ENCODE data around the gene ARRDC3.

ARRDC3 gene

DNA sequence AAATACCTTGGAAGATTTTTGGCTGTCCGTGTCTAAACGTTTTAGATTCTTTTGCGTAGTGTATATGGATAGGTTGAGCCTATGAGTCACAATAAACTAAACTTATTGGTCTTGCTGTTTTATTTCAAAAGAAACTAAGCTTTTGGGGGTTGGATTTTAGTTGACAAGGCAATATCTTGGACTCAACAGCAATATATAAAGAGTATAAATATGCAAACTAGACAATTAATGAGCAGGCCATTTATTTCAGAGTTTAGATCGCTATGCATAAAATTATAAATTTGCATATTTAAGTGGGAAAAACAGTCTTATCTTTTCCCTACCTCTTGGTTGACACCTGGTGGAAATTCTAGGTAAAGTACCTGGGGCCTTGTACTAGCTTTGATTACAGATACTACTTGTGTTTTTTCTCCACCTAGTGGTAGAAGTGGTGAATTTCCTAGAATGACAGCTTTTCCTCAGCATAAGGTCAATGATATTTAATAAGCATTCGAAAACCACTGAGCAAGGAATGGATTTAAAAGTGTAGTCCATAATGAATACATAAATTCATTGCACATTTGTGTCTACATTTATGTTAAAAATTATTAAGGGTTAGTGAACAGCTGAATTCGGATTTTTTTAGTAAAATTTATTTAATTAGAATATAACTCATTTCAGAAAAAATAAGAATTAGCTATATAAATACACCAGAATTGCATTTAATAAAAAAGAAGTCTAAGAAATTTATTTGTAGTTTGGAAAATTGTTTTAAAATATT lies 1.7 kb upstream of the ARRDC3 start:
- DNase-seq (ENCODE audit: low read depth): peak; percentile 12

DNA sequence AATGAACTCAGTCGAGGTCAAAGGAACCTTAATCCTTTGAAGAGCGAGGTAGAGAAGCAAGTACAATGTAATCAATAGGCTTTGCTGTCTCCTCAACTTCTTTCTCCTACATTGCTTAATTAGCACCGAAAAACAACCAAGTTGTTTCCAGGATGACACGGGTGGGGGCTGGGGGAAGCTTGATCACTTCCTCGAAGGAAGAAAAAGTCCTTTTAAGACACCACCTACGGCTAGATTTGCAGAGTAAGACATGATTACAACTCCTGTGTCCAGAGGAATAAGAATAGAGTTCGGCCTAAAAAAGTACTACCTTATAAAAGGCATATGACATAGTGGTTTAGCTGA lies 811 bp upstream of the ARRDC3 start:
- DNase-seq (ENCODE audit: low read depth): no peak

DNA sequence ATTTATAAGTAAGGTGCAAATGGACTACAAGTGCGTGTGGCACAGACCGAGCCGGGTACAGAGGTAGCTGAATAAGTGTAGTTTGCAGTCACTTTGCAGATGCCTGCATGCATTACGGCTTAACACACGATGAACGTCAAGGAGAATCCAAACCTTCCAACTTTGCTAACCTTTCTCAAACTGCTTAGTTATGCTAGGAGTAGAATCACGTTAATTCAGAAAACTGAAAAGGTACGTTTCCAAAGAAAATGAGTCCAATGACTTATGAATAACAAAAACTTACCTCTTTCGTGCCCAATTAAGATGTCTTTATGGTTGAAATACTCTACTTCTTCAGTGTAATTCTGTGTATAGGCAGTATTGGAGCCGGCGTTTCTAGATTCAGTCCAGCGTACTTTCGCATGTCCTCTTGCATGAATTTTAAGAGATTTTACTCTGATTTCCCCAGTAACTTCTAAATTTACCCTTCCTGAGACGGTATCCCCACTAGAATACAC lies 539 bp downstream of the ARRDC3 start:
- no peak for DNase-seq (ENCODE audit: low read depth)

DNA sequence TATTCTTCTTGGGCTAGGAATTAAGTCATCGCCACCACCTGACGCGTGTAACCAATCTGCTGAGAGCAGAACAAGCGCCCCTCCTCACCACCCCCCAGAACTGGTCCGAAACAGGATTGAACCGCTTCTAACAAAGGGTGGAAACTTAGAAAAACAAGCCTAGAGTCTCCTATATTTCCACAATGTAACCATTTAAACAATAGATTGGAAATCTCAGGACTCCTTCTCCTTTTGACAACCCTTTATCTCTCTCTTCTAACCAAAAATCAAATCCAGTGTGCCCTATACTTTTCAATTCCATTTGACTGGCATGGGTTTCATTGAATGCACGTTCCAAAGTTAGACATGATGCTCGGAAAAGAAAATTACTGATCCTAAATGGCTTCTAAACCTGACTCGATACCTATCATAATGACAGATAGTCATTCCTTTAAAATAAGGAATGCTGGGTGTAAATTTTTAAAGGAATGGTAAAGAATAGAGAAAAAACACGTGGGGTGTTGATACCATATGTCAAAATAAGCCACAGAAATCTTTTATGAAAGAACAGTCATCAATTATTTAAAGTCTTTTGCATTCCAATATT lies 1.2 kb downstream of the ARRDC3 start:
- DNase-seq (ENCODE audit: low read depth): peak; percentile 71

DNA sequence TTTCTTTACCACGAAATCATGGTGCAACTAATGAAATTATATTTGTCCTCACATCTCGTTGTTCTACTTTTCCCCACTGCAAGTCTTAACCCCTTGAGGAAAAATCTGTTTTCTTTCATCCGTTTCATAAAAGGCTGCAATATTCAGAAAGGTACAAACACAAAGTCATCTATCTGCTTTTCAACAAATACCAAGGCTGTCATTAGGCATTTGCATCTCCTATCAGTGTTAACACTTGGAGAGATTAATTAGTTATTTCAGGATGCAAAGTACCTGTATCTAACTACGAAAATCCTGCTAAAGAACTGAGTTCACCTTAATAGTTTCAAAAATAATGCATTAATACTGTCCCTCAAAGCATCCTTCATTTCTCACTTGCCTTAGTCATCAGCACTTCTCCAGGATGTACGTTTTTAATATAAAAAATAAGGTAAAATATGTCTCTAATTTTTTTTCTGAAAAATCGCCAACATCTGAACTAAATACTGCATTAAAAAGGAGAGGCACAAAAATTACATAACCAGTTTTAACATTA lies 1.8 kb downstream of the ARRDC3 start:
- DNase-seq (ENCODE audit: low read depth): no peak

DNA sequence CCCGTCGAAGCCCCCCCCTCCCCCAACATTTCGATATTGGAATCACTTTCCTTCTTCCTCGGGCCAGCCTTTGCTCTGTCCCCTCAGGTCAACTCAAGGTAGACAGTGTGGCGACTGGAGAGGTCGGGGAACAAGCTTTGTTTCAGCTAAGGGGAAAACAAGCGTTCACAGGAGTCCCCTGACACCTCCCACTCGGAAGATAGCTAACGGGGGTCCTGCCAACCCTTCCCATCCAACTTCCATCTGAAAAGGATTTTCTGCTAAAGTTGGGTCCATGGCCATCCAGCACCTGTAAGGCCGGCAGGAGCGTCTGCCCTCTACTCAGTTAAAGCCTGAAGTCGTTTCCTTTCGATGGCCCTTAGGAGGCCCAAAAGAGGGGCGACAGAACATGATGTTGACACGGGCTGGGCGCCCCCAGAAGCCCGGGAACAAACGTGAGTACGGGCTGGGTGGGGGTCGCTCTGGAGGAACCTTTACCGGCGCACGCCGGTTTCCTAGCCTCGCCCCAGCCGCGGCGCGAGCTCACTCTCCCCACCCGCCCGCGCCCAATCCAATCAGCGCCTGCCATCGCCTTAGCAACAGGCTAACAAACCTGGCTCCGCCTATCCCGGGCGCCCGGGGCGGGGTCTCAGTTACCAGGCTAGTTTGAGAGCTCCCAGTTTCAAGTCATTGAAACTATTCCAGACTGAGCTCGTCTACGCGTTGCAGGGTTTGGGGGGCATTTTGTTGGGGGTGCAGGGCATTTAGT lies 2.5 kb downstream of the ARRDC3 start:
- peak; percentile 97 for DNase-seq (ENCODE audit: low read depth)

DNA sequence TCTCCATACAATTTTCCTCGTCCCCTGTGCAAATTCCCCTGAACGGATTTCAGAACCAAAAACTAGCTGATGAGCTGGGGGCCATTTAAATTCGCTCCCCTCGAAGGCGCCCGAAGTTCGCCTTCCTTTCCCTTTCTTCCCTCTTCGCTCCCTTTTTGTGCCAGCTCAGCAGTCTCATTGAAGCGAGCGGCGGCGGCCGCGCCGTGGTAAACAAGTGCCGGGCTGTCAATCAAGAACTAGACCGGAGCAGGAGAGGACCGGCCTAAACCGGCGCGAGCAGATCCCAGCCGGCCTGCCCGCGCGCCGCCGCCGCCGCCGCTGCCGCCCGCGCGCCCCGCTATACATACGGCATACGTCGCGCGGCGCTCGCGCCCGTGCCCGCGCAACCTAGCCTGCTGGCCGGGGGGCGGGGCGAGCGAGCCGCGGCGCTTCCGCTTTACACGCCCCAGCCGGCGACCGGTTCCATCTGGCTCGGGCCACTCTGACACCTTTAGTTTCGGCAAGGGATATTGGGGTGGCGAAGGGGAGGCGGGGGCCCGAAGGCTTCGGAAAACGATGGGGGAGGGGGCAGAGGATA lies 3.1 kb downstream of the ARRDC3 start:
- peak; percentile 90 for DNase-seq (ENCODE audit: low read depth)

DNA sequence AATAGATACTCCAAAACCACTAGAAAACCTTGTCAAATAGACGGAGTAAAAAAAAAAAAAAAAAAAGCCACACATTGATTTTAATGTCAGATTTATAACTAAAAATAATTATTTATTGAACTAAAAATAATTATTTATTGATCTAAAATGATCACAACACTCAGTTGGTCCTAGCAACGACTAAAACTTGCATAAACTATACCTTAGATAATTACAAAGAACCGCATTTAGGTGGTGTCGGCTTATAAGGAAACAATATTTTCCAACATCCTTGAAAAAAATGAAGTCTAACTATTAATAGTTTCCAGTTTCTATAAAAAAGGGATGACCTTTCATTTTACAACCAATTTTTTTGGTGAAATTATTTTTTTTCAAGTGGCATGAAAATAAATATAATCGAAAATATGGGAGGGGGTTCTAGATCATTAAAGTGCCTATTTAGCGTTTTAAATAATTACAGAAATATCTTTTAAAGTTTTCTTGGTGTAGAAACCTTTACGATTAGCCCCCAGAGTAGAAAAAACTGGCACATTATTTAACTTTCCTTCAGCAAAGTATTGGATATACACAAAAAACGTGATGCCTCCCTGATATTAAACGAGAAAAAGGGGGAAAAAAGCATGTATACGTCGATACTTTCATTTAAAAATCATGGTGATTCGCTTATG lies 3.7 kb downstream of the ARRDC3 start:
- no peak for DNase-seq (ENCODE audit: low read depth)

DNA sequence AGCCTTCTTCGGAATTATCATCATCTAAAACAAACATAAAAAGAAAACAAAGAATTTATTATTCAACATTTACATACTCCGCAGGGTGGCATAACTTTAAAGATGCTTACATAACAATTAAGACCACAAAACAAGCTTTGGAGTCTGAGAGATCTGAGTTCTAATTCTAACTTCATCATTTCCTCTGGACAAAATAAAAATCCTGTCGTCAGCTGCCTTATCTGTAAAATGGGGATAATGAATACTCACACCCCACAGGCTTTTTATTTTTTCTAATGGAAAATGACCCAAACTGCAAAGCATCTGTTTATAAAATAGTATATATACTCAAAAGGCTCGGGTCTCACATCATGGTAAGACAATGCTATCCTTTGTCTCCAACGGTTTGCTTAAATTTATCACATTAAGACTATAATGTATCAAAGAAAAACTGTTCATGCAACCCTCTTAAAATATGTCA lies 4.3 kb downstream of the ARRDC3 start:
- no peak for DNase-seq (ENCODE audit: low read depth)

DNA sequence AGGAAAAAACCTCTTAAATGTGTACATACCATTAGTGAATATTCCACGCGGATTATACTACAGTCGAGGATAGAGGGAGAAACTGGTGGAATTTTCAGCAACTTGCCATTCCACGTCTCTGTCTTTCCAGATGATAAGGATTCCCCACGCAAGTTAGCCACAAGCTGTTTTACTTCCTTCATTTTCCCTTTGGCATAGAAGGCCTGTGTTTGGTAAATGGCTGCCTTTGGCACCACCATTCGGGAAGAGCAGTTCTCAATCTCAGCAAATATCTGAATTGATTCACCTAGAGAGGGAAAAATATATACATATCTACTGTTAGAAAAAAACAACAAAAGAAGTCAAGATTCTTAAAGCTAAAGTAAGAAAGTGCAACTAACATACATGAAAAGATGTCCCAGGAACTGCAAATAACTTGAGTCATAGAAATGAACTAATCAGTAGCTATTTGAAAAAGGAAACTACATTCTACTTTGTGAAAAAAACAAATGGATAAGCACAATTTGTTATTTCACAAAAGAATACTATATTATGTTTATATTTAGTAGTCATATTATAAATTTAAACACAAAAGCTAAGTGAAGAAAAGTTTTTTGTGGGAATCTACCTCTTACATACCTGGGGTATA lies 8.1 kb downstream of the ARRDC3 start:
- no peak for DNase-seq (ENCODE audit: low read depth)

DNA sequence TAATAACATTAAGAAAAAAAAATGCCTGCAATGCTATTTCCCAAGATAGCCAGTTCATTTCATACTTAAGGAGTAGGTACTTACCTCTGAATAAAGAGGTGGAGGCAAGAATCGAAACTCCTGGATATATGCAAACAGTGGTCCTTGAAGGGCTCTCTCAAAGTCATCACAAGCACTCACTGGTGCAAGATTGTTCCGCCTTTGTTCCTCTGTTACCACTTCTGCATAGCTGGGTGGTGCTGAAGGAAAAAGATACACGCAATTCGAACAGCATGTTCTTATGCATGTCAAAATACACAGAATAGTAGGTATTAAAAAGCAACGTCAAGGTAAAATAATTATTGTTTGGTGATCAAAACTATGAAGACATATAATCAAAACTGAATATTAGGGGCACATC lies 9.5 kb downstream of the ARRDC3 start:
- no peak for DNase-seq (ENCODE audit: low read depth)

DNA sequence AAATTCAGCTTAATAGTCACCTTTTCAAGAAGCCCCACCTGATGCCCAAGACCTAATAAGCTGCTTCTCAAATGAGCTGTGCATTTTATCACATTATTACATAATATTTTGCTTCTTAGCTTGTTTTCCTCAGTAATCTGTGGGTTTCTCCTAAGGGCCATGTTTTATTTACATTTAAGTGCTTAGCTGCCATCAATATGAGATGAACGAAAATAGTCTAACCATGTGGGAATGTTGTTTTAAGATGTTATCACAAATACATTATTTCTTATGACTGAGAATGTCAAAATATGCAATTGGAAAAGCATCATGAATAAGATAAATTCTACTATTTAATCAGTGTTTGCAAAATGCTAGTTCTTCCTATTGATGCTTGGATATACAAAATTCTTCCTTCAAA lies 10.1 kb downstream of the ARRDC3 start:
- no peak for DNase-seq (ENCODE audit: low read depth)

DNA sequence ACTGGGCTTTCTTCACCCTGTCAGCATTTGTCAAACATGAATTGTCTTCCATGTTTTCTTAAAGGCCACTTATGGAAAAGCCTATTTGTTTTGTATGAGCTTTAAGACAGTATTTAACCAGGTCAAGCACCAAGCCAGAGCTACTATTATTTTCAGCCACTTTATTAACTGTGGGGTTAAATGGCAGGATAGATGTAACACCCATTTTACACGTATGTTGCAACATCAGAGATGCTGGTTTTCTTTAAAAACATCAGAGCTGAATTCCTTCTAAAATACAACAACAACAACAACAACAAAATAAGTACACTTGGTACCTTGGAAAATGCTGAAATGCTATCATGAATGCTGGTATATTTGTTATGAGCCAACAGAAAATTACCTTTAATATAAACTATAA lies 13.6 kb downstream of the ARRDC3 start:
- no peak for DNase-seq (ENCODE audit: low read depth)

DNA sequence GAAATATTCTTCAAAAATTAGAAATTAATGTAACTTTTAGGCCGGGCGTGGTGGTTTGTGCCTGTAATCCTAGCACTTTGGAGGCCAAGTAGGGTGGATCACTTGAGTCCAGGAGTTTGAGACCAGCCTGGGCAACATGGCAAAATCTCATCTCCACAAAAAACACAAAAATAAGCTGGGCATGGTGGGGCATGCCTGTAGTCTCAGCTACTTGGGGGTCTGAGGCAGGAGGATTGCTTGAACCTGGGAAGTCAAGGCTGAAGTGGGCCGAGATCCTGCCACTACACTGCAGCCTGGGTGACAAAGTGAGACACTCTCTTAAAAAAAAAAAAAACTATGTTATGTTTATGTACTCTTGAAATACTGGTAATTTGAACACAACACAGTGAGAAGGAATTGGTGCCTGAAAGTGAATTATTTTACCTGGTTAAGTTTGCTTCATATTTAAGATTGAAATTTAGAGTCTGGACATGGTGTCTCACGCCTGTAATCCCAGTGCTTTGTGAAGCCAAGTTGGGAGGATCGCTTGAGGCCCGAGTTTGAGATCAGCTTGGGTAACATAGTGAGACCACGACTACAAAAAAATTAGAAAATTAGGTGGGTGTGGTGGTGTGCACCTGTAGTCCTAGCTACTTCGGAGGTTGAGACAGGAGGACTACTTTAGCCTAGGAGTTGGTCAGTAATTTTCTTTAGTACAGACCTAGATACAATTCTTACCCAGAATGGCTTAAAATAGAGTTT lies 15.0 kb downstream of the ARRDC3 start:
- DNase-seq (ENCODE audit: low read depth): no peak

DNA sequence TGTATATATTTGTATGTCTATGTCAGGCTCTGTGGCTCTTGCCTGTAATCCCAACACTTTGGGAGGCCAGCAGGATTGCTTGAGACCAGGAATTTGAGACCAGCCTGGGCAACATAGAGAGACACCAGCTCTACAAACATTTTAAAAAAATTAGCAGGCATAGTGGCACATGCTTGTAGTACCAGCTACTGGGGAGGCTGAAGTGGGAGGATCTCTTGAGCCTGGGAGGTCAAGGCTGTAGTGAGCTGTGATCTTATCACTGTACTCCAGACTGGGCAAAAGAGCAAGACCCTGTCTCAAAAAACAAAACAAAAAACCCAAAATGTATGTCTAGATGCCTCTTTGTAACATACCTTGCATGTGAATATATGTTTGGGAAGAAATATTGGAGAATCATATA lies 15.8 kb downstream of the ARRDC3 start:
- DNase-seq (ENCODE audit: low read depth): no peak

DNA sequence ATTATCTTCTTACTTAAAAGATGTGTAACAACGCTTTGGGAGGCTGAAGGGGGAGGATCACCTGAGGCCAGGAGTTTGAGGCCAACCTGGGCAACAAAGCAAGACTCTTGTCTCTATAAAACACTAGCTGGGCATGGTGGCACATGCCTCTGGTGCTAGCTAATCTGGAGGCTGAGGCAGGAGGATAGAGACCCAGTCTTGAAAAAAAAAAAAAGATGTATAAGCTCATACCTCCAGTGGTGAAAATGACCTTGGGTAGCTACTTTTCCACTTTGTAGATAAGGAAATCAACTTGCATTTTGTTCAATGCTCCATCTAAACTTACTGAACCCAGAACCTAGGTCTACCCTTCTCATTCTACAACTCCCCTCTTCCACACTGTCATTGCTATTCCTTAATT lies 16.6 kb downstream of the ARRDC3 start:
- DNase-seq (ENCODE audit: low read depth): no peak

DNA sequence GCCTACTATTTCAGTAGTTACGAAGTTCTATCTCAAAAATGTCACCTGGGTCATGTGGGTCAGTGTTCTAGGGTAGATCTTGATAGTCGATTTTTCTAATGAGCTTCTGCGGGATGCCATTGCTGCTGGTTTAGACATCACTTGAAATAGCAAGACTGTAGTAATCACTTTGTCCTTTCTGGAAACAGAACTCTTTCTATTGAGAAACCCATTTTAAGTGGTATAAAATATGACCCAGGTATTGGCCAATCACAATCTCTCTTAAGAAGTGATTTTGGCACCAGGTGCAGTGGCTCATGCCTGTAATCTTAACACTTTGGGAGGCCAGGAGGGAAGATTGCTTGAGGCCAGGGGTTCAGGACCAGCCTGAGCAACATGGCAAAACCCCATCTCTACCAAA lies 17.6 kb downstream of the ARRDC3 start:
- no peak for DNase-seq (ENCODE audit: low read depth)

DNA sequence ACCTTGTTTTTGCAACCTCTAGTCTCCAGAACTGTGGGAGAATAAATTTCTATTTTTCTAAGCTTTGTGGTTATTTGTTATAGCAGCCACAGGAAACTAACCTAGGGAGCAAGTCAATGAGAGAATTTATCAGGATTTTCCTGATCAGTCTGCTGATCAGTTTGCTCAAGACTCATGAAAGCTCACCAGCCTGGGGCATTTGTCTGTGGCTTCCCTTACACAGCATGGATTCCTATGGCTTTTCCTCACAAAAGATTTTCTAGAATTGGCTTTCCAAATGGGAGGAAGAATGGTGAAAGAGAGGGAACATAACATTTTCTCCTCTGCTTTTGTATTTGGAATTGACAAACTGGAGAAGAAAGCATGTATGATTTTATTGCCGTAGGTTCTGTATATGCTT lies 20.2 kb downstream of the ARRDC3 start:
- DNase-seq (ENCODE audit: low read depth): no peak

DNA sequence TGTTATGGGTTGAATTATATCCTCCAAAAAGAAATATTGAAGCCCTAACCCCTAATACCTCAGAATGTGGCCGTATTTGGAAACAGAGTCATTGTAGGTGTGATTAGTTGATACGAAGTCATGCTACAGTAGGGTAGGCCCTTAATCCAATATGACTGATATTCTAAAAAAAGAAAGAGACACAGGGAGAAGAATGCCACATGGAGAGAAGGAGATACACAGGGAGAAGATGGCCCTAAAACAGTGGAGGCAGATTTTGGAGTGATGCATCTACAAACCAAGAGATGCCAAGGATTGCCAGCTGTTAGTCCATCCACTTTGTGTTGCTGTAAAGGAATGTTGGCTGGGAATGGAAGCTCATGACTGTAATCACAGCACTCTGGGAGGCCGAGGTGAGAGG lies 21.3 kb downstream of the ARRDC3 start:
- no peak for DNase-seq (ENCODE audit: low read depth)

DNA sequence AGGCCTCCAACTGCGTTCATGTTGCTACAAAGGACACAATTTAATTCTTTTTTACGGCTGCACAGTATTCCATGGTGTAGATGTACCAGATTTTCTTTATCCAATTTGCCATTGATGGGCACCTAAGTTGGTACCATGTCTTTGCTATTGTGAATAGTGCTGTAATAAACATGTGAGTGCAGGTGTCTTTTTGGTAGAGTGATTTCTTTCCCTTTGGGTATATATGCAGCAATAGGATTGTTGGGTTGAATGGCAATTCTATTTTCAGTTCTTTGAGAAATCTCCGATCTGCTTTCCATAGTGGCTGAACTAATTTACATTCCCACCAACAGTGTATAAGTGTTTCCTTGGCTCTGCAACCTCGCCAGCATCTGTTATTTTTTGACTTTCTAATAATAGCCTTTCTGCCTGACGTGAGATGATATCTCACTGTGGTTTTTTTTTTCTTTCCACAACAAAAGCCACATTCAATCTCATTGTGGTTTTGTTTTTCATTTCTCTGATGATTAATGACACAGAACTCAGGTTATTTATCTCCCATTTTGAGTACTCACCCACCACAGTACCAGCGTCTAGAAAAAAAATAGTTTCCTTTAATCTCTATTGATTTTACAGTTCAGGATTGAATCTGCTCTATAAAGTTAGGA lies 21.9 kb downstream of the ARRDC3 start:
- no peak for DNase-seq (ENCODE audit: low read depth)

All from T-helper 22 cell (primary cell).